GM19328 (cell line): ENCODE results near the gene ISYNA1.

Source experiments
- ATAC-seq: cut with Tn5 transposase; IDR thresholded peaks from one replicate; pipeline ENCODE4 v1.9.1; 2021; ENCODE audit warnings: mild to moderate bottlenecking, moderate library complexity; ENCODE audit not compliant: unreplicated experiment

The ISYNA1 gene

GRCh38 chr19:18445262-18445948 lies 7.5 kb upstream of the ISYNA1 start:
- no peak for ATAC-seq

GRCh38 chr19:18444513-18444912 lies 6.6 kb upstream of the ISYNA1 start:
- ATAC-seq: no peak

- no peak for ATAC-seq
Observed at GRCh38 chr19:18443831-18444230, 5.9 kb upstream of the ISYNA1 start.

GRCh38 chr19:18443406-18443805 lies 5.5 kb upstream of the ISYNA1 start:
- no peak for ATAC-seq

GRCh38 chr19:18442941-18443340 lies 5.0 kb upstream of the ISYNA1 start:
- no peak for ATAC-seq

GRCh38 chr19:18441804-18442788 lies 4.2 kb upstream of the ISYNA1 start:
- no peak for ATAC-seq

GRCh38 chr19:18440936-18441803 lies 3.2 kb upstream of the ISYNA1 start:
- ATAC-seq: no peak

- ATAC-seq: no peak
Observed at GRCh38 chr19:18440415-18440877, 2.5 kb upstream of the ISYNA1 start.

GRCh38 chr19:18439910-18440237 lies 1.9 kb upstream of the ISYNA1 start:
- no peak for ATAC-seq

- no peak for ATAC-seq
Observed at GRCh38 chr19:18439025-18439909, 1.3 kb upstream of the ISYNA1 start.

GRCh38 chr19:18438331-18439024 lies 545 bp upstream of the ISYNA1 start:
- ATAC-seq: no peak

GRCh38 chr19:18436671-18437490 lies 1.1 kb downstream of the ISYNA1 start:
- peak; percentile 53 for ATAC-seq

- ATAC-seq: no peak
Observed at GRCh38 chr19:18435842-18436670, 1.9 kb downstream of the ISYNA1 start.

GRCh38 chr19:18435178-18435841 lies 2.6 kb downstream of the ISYNA1 start:
- ATAC-seq: no peak

GRCh38 chr19:18434411-18435175 lies 3.3 kb downstream of the ISYNA1 start:
- ATAC-seq: no peak

GRCh38 chr19:18433735-18434398 lies 4.1 kb downstream of the ISYNA1 start:
- no peak for ATAC-seq
